Activated naive CD4-positive, alpha-beta T cell treated with anti-CD3 and anti-CD28 coated beads, Interleukin-2, amount 10 ng/mL, durations not matched to agents 5 hours and 36 hours (primary cell): ENCODE measurements around the gene LNX2. TPM values are rescaled to one million over a fixed set of nuclear protein-coding genes. Genes with fewer than 3 reads are reported as not detected.

Experiments
- total RNA-seq, 2 experiments: library from RNA; stranded (reverse); gene quantifications; one replicate each; pipeline ENCODE4 v1.2.3, GENCODE V29; 2021

LNX2 gene
- 1 to 10 TPM; 7.9 to 8.8 TPM for total RNA-seq

GRCh38 chr13:27620377-27621115 is at the start of gene LNX2:
TSS of gene LNX2 (minus strand) at chr13:27620529. CDS start at chr13:27581703, 38,826 bp downstream.

GRCh38 chr13:27621366-27622101 is 1.2 kb upstream of the LNX2 start, which contains the start of gene POLR1D:
TSS of gene POLR1D (plus strand) at chr13:27621892. CDS start at chr13:27621984, 92 bp downstream.

Other genes starting within 250 kb of the LNX2 start
- gene GTF3A, start 195.9 kb downstream of the LNX2 start, total RNA-seq, result 100 to 1,000 TPM; 192 to 199 TPM
- 10 to 100 TPM; 57.5 to 65.6 TPM for gene MTIF3, start 170.0 kb downstream of the LNX2 start, total RNA-seq
- gene POLR1D, start 1.4 kb upstream of the LNX2 start, total RNA-seq, result 100 to 1,000 TPM; 152 to 162 TPM
- not detected for gene GSX1, start 172.0 kb upstream of the LNX2 start, total RNA-seq